GM10847 (cell line): ENCODE results near the gene AFG1L.

Experiments used
- POLR2A ChIP-seq: IDR thresholded peaks from 2 replicates; pipeline ENCODE4 v1.6.1; 2011; ENCODE audit not compliant: insufficient read length; ENCODE audit errors: extremely low read depth

The AFG1L gene

GRCh38 chr6:108549741-108550140, 254.9 kb downstream of the AFG1L start:
- TF ChIP-seq POLR2A = no peak

DNA sequence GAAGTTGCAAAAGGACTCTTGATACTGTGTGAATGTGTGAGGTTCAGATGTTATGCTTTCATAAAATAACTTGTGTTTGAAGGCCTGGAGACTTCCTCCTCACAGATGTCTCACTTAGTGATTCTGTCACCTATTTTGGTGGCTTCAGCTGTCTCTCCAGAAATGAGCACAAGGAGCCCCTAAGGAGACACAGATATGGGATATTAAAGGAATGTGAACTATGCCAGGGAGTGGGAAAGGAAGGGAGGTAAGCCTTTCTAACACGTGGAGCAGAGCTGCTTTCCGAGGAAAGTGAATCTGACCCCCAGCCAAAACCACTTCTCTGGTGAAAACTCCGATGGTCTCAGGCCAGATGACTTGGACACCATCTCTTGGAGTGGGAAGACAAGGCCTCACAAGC, 255.4 kb downstream of the AFG1L start:
- TF ChIP-seq POLR2A = no peak

DNA sequence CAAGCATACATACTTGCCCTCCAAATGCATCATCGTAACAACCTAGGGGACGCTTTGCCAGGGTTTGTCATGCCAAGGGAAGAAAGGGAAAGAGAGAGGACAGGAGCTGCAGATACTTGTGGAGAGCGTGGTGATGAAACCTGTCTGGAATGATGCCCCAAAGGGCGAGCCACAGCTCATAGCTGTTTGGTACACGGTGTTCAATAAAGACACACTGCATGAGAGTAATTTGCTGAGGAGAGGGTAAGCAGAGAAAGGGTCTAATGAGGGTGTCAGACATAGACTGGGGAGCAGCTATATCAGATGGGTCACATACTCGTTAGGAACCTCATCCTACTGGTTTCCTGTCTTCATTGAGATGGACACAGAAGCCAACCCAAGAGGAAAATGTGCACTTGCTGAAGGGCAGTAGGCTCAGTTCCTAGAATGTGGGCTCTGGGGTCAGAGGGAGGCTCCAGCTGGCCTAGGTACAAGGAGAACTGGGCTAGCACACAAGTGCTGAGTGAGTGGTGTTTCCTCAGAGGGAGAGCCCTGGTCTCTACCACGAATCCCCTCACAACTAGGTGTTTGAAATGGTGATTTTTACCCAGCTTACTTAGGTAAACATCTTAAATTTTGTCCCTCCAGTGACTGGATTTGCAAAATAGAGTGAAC, 260.7 kb downstream of the AFG1L start:
- no peak for TF ChIP-seq POLR2A

DNA sequence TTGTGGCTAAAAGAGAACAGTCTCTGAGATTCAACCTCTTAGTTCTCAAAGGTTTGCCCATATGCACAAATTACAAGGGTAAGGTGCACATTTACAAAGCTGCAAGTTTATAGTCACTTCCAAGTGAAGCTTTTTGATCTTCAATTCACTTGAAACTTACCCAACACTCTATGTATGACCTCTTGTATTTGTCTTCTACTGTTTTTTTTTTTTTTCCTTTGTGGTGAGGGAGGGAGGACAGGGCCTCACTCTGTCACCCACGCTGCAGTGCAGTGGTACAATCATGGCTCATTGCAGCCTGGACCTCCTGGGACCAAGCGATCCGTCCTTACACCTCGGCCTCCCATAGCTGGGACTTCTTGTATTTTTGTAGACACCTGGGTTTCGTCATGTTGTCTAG, 261.4 kb downstream of the AFG1L start:
- no peak for TF ChIP-seq POLR2A

DNA sequence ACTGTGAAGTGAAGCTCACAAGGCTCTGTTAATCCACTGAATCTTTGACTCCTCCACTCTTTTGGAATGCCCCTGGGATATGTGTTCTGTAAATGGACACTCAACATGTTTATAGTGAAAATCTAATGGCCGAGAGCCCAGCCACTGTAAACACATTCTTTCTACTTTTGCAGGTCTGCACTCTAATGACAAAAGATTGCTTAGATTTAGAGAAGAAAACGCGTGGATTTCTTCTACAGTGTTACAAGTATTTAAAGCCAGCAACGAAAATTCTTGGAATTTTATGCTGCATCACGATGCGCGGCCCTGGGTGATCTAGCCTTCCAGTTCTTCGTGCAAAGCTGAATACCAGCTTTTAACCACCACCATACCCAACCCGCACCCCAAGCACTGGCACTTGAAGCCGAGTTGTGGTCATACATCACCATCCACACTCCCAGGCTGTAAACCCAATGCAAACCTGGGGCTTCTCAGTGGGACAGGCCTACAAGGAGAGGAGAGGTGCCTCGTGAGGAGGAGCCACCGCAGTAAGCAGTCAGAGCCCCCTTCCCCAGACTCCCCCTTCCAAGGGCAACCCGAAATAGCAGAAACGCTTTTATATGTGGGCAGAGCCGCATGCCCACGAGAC, 262.1 kb downstream of the AFG1L start:
- no peak for TF ChIP-seq POLR2A

- no peak for TF ChIP-seq POLR2A
Observed at GRCh38 chr6:108557494-108558371, 262.9 kb downstream of the AFG1L start.

DNA sequence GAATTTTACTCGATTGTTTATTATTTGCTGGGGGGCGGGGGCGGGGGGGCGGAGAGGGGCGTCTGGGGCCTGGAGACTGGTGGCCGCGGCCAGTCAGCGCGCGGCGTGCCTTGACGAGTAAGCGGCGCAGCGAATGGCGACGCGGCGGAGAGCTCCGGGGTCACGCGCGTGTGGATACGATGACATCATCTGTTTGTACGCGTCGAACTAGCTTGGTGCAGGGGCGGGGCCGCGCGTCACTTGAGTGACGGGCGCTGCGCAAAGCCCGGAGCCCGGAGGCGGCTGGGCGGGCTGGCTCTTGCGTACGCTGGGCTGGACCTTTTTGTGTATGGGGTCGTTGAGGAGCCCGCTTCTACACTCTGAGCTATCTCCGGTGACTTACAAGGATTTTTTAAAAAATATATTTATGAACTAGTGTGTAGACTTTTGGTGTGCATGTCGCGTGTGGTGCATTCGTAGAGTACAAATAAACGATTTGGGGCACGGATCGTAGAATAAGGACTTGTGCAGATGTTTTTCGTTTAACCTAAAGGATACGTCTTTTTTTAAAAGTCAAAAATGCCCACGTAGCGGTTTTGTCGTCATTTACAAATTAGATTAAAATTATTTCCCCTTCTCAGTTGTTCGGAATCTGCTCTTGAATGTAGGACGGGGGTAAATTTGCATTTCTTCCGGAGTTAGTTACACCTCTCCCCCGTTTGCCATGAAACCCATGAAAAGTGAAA, 263.7 kb downstream of the AFG1L start:
- TF ChIP-seq POLR2A = no peak

DNA sequence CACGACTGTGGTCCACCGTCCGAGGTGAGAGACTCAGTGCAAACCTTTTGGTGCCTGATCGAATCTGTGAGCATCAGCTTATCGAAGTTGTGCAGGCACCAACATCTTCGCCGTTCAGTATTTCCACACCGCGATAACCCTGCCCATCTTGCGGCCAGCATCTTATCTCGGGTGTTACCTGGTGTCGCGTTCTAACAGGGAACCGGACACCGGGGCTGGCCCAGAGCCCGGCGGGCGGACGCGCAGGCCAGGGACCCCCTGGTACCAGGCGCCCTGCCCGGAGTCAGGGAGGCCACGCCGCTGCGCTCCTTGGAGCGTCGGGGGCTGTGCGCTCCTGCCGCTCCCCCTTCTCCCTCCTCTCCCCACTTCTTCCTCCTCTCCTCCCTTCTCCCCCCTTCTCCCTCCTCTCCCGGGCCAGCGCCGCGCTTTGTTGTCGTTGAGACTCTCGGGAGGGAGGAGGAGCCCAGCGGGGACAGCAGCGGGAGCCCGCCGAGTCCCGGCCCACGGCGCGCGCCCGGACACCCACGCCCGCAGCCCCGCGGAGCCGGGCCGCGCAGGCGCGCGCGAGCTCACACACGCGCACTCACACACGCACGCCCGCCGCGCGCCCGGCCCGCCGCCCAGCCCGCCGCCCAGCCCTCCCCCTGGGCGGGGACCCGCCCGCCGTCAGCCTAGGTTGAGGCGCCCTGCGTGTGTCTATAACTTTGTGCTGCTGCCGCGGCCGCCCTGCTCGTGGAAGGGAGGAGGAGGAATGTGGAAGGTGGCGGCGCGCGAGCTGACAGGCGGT, 264.4 kb downstream of the AFG1L start:
- peak; percentile 16 for TF ChIP-seq POLR2A

DNA sequence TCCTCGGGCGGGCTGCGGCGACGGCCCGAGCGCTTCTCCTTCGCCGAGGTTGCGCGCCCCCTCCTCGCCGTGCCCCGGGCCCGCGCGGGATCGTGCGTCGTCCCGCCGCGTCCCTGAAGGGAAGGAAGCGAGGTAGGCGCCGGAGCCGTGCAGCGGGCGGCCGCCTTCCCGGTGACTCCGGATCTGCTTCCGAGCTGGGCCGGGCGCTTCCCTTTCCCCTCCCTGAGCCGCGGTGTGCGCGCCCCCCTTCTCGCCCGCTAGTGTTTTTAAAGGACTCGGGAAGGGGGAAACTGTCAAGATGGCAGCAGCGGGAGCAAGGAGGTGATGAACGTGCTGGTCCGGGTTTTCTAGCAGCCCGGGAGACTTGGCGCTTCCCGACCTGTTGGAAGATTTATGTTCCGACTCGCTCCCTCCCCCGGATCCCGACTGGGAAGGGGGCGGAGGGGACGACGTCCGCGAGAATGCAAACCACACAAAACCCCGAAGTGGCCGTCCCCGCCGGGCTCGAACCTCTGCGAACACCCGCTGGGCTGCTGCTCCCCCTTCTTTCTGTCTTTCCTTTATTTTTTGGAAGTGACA, 265.1 kb downstream of the AFG1L start:
- TF ChIP-seq POLR2A = no peak

GRCh38 chr6:108560463-108561308, 265.8 kb downstream of the AFG1L start, which contains the start of gene FOXO3:
Gene FOXO3 (plus strand): TSS chr6:108560917. CDS start chr6:108561209, 292 bp downstream.
- peak; percentile 47 for TF ChIP-seq POLR2A

GRCh38 chr6:108561742-108562502, 267.1 kb downstream of the AFG1L start:
- no peak for TF ChIP-seq POLR2A

DNA sequence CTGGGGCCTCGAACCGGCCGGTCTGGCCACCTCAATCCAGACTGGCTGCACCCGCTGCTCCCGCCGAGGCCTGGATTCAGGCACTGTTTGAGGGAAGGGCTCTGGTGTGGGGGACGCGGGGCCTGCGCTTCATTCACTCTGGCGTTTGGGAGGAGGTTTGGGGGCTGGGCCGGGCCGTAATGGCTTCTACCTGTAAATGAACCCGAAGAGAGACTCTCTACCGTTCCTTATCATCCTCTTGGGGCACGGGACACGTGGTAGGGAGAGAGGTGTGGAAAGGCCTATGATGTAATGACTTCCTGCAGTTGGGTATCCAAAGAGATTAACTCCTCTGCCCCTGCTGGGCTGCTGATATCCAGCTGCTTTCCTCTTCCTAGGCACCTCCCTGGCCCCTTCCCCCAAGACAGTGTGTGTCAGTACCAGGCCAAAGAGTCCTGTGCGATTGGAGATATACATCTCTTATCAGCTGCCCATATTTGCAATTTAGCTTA, 267.7 kb downstream of the AFG1L start:
- no peak for TF ChIP-seq POLR2A
